GM19351 (cell line): Measurements from ENCODE around the gene PLEKHM1.
"Not testable (repeated sequence)": the region's sequence is repeated elsewhere in the genome, so short reads cannot be mapped to it uniquely, and the experiment has no call there.

Experiments used
- ATAC-seq: cut with Tn5 transposase; IDR thresholded peaks from one replicate; pipeline ENCODE4 v1.9.1; 2021; ENCODE audit warnings: mild to moderate bottlenecking, moderate library complexity; ENCODE audit not compliant: unreplicated experiment

PLEKHM1 gene

GRCh38 chr17:45444301-45444700, 46.2 kb downstream of the PLEKHM1 start:
- not testable (repeated sequence) for ATAC-seq

GRCh38 chr17:45443371-45444260, 46.9 kb downstream of the PLEKHM1 start:
- ATAC-seq: not testable (repeated sequence)

- no peak for ATAC-seq
Observed at GRCh38 chr17:45441526-45442310, 48.8 kb downstream of the PLEKHM1 start.

DNA sequence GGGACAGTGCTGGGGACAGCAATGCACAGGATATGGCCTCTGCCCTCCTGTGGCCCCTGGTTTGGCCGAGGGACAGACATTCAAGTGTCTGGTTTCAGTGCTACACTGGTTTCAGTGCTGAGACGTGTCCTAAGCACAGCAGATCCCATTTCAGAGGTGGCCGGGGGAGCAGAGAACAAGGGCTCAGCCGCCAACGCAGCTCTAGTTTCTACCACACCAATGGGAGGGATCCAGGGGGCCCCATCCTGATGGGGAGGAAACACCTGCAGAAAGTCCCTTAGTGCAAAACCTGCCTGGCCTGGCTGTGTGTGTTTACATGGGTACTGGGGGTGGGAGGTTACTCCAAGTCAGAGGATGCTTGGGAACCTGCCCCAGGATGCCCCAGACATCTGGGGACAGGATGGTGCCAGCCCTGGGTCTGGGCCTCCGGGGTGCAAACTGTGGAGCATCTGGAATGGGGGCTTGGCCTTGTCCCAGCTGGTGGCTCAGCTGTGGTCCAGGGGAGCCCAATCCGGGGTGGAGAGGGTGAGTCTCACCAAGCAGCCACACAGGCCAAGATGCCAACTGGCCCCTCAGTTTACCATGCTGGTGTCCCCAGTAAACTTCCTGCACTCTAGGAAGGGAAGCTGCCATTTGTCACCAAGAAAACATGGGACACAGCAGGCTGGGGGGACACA, 49.5 kb downstream of the PLEKHM1 start:
- peak; percentile 85 for ATAC-seq

DNA sequence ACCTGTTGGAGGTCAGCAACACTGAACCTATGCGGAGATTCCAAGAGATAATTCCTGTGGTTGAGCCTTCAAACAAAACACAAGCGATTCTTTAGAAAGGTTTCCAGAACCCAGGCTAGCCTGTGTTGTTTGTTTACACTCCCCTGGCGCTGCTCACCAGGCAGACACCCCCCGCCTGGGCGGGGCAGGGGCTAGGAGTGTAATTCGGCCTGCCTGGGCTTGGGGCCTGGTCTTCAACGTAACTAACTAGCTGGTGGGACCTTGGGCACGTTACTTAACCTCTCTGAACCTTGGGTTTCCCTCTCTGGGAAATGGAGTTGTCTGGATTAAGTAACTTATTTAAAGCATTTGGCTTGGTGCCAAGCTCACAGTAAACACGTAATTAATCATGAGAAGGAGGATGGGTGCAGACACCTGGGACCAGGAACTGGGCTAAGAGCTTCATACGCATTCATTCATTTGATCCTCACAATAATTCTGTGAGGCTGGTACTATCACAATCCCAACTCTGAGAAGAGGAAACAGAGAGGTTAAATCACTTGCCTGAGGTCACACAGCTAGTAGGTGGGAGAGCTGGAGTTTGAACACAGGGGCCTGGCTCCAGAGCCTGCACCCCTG, 50.3 kb downstream of the PLEKHM1 start:
- no peak for ATAC-seq

GRCh38 chr17:45438931-45439610, 51.5 kb downstream of the PLEKHM1 start:
- no peak for ATAC-seq

DNA sequence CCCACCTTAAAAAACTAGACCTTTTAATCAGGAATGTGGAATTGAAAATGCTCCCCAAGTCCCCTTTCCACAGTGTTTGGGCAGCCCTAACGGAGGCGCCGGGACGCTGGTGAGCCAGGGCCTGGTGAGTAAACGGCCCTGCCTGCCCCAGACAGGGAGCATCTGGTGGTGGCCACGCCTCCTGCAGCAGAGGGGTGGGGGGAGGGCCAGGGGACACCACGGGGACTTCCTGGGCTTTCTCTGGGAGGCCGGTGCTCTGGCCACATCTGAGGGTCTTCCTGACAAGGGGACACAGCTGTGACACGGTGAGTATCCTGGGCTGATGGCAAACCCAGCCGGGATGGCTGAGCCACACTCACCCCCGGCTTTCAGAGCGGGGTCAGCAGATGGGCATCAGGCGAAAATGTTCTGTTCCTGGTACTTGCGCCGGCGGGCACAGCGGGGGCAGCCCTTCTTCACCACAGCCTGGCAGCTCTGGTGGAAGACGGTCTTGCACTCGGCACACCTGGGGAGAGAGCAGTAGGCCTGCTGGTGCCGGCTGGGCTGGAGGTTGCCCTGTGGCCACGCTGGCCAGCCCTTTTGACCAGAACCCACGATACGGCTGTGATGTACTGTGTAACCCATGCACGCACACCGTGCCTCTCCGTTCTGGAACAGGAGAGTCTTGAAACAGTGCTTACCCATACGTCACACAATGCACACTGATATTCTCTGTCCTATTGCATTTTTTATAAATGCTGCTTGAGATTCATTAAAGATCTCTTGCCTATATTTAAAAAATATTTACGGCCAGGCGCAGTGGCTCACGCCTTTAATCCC, 52.8 kb downstream of the PLEKHM1 start:
- ATAC-seq: no peak

DNA sequence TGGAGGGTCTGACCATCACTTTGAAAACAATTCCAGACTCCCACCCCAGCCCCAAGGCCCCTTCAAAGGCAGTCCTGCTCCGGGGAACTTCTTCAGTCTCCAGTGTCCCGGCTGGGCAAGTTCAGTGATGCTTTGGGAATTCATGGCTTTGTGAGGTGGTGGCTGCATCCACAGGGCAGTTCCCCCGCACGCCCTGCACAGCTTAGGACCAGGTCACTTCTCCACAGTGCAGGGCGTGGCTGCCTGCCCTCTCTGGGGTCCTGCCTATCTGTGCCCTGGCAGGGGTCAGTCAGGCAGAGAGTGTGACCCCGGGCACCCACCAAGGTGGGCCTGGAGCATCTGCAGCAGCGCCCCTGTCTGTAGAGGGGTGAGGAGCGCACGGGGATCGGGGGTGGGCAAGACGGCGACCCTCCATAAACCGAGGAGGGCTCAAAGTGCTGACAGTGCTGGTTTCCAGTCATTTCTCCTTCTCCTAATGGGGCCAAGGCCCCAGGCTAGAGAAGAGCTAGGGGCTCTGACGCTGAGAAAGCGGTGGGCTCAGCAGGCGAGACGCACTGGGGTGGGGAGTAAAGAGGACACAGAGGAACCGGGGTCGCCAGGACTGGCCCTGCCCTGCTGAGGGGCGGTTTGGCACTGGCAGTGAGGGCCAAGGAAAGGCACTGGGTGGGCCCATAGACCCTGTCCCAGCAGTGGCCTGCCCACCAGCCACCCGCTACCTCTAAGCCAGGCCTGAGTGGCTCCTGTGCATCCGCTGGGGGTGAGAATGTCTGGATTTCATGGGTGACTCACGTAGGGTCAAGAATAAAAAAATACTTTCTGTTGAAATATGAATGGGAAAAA, 53.7 kb downstream of the PLEKHM1 start:
- no peak for ATAC-seq

GRCh38 chr17:45436161-45436560, 54.4 kb downstream of the PLEKHM1 start:
- ATAC-seq: no peak

- ATAC-seq: no peak
Observed at GRCh38 chr17:45435481-45435880, 55.0 kb downstream of the PLEKHM1 start.

- ATAC-seq: no peak
Observed at GRCh38 chr17:45433159-45433535, 57.4 kb downstream of the PLEKHM1 start.

DNA sequence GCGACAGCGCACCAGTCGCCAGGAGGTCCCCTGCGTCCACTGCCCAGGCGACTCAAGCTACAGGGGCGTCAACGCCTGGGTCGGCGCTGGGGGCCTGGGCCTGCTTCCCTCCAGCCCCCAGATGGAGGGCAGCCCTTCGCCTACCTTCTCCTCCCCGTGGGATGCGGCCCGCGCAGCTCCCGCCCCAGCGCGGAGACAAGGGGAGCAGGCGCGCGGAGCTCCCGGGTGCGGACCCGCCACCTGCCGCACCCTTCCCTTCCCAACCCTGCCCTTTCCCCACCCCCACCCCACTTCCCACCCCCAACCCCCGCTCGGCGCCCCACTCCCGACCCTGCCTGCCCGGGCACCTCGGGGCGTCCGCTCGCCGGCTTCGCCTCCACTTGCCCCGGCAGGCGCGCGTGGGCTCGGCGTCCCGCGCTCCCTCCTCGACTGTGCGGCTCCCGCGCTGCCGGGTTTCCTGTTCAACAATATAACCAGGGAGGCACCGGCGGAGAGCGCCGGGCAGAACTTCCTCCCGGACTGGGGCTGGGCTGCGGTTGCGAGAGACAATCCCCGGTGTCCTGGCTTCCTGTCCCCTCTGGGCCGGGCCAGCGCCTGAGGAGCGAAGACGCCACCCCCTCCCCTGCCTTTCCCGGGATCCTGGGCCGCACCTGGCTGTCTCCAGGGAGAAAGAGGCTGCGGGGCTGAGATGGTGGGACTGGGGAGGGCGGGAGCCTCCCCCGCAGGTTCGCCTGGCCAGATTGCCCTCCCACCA, 57.9 kb downstream of the PLEKHM1 start, which contains the start of gene ARHGAP27:
ARHGAP27 (minus strand) TSS at position 466 of the 754 bp plus-strand sequence. CDS start 2,591 bp downstream, outside the sequence.
- no peak for ATAC-seq

- ATAC-seq: peak; percentile 59
Observed at GRCh38 chr17:45431531-45432404, 58.8 kb downstream of the PLEKHM1 start.

GRCh38 chr17:45430738-45431530, 59.6 kb downstream of the PLEKHM1 start:
- peak; percentile 29 for ATAC-seq

GRCh38 chr17:45430006-45430737, 60.3 kb downstream of the PLEKHM1 start:
- no peak for ATAC-seq
